Measurements from ENCODE around the gene SLC2A5. TPM values are rescaled to one million over a fixed set of nuclear protein-coding genes. Genes with fewer than 3 reads are reported as not detected.

The SLC2A5 gene
- total RNA-seq, 1 donor from 2014 or later: 3.6 TPM

- H3K4me1 Mint-ChIP-seq: no peaks in the 10 kb centered on the region
- H3K9me3 Mint-ChIP-seq: no peaks in the 10 kb centered on the region
- POLR2A ChIA-PET: interaction anchor here (0.6 kb wide), 1 partner anchor 25 kb away, joined by 3 read pairs; no protein-coding TSS in a partner anchor
- ATAC-seq (ENCODE audit: low read depth) (no peak), DNase-seq (no peak)
- H3K4me3 Mint-ChIP-seq: no peak overlapping the region
- no peaks in the 10 kb centered on the region for H3K36me3 Mint-ChIP-seq (ENCODE audit: low read depth)
- no peak overlapping the region for H3K27ac Mint-ChIP-seq
- peaks cover 7% of the 10 kb centered on the region for H3K27me3 Mint-ChIP-seq
- CTCF ChIA-PET: no interaction called here
- TF ChIP-seq CTCF (IDR thresholded peaks at IDR 0.05): no peak
- intact Hi-C loops (cut with micrococcal nuclease): no loop called here
Measured at GRCh38 chr1:9093091-9093490, 23.7 kb upstream of the SLC2A5 start.

GRCh38 chr1:9088807-9089206, 19.4 kb upstream of the SLC2A5 start:
- Mint-ChIP-seq H3K4me3 (no peak overlapping the region), H3K36me3 (ENCODE audit: low read depth) (no peaks in the 10 kb centered on the region), H3K27ac (no peak overlapping the region), H3K9me3 (no peaks in the 10 kb centered on the region), H3K4me1 (peaks cover 18% of the 10 kb centered on the region), H3K27me3 (peaks cover 11% of the 10 kb centered on the region)
- intact Hi-C loops (cut with micrococcal nuclease): no loop called here
- no peak for DNase-seq
- CTCF ChIA-PET: no interaction called here
- POLR2A ChIA-PET: no interaction called here
- TF ChIP-seq CTCF (IDR thresholded peaks at IDR 0.05): no peak
- no peak for ATAC-seq (ENCODE audit: low read depth)

- no peak overlapping the region for H3K4me3 Mint-ChIP-seq
- CTCF ChIA-PET: interaction anchor here (1.7 kb wide), 1 partner anchor 83 kb away, joined by 3 read pairs; no protein-coding TSS in a partner anchor
Measured at GRCh38 chr1:9087411-9088125, 18.1 kb upstream of the SLC2A5 start.

GRCh38 chr1:9086796-9087195, 17.4 kb upstream of the SLC2A5 start:
- H3K4me3 Mint-ChIP-seq: no peak overlapping the region
- H3K27me3 Mint-ChIP-seq: peaks cover 11% of the 10 kb centered on the region
- no peak overlapping the region for H3K27ac Mint-ChIP-seq
- peaks cover 34% of the 10 kb centered on the region for H3K4me1 Mint-ChIP-seq
- ChIA-PET CTCF (interaction anchor here (1.7 kb wide), 1 partner anchor 82 kb away, joined by 3 read pairs; no protein-coding TSS in a partner anchor), POLR2A (interaction anchor here (0.6 kb wide), 1 partner anchor 8 kb away, joined by 3 read pairs; no protein-coding TSS in a partner anchor)
- intact Hi-C loops (cut with micrococcal nuclease): loop anchor here (1.0 kb wide), 1 partner anchor 8 kb away; no protein-coding TSS in a partner anchor
- no peak for ATAC-seq (ENCODE audit: low read depth)
- H3K36me3 Mint-ChIP-seq (ENCODE audit: low read depth): no peaks in the 10 kb centered on the region
- no peak for TF ChIP-seq CTCF (IDR thresholded peaks at IDR 0.05)
- no peak for DNase-seq
- no peaks in the 10 kb centered on the region for H3K9me3 Mint-ChIP-seq

More at GRCh38 chr1:9087411-9088125, 18.1 kb upstream of the SLC2A5 start:
- no peak for TF ChIP-seq CTCF (IDR thresholded peaks at IDR 0.05)
- DNase-seq: no peak
- POLR2A ChIA-PET: interaction anchor here (0.6 kb wide), 1 partner anchor 8 kb away, joined by 3 read pairs; no protein-coding TSS in a partner anchor
- Mint-ChIP-seq H3K4me1 (peaks cover 26% of the 10 kb centered on the region), H3K27ac (no peak overlapping the region), H3K9me3 (no peaks in the 10 kb centered on the region), H3K27me3 (peaks cover 11% of the 10 kb centered on the region), H3K36me3 (ENCODE audit: low read depth) (no peaks in the 10 kb centered on the region)
- intact Hi-C loops (cut with micrococcal nuclease): no loop called here
- ATAC-seq (ENCODE audit: low read depth): no peak

- Mint-ChIP-seq H3K9me3 (no peaks in the 10 kb centered on the region), H3K4me3 (no peak overlapping the region), H3K36me3 (ENCODE audit: low read depth) (no peaks in the 10 kb centered on the region), H3K4me1 (peaks cover 41% of the 10 kb centered on the region), H3K27ac (no peak overlapping the region), H3K27me3 (peaks cover 11% of the 10 kb centered on the region)
- CTCF ChIA-PET: interaction anchor here (1.7 kb wide), 1 partner anchor 81 kb away, joined by 3 read pairs; no protein-coding TSS in a partner anchor
- POLR2A ChIA-PET: no interaction called here
- ATAC-seq (ENCODE audit: low read depth): no peak
- no peak for DNase-seq
- intact Hi-C loops (cut with micrococcal nuclease): loop anchor here (1.0 kb wide), 1 partner anchor 8 kb away; no protein-coding TSS in a partner anchor
- no peak for TF ChIP-seq CTCF (IDR thresholded peaks at IDR 0.05)
Measured at GRCh38 chr1:9086045-9086444, 16.6 kb upstream of the SLC2A5 start.

All from activated B cell treated with CpG ODN at 0.5 μM for 24 hours (primary cell).